COLO668 (cell line): ENCODE results near the gene RYR2.

ENCODE experiments used
- DNase-seq: peaks from one replicate; lab custom pipeline; 2025; ENCODE audit not compliant: unreplicated experiment; lab: John Stamatoyannopoulos, UW

Gene RYR2

DNA sequence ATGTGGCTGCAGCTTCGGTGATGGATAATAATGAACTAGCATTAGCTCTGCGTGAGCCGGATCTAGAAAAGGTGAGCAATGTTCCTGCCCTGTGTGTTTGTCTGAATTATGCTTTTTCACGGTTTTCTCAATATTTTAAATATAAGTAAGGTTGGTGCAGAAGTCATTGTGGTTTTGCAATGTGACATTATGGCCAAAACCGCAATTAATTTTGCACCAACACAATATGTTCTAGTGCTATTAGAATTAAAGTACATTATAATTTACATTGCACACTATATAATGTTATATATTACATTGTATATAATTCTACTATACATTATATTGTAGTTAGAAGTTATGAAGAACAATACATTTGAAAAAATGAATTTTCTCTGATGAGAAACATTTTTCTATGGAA, 592.9 kb downstream of the RYR2 start:
- DNase-seq = no peak

GRCh38 chr1:237638555-237638954, 596.6 kb downstream of the RYR2 start:
- DNase-seq = no peak

DNA sequence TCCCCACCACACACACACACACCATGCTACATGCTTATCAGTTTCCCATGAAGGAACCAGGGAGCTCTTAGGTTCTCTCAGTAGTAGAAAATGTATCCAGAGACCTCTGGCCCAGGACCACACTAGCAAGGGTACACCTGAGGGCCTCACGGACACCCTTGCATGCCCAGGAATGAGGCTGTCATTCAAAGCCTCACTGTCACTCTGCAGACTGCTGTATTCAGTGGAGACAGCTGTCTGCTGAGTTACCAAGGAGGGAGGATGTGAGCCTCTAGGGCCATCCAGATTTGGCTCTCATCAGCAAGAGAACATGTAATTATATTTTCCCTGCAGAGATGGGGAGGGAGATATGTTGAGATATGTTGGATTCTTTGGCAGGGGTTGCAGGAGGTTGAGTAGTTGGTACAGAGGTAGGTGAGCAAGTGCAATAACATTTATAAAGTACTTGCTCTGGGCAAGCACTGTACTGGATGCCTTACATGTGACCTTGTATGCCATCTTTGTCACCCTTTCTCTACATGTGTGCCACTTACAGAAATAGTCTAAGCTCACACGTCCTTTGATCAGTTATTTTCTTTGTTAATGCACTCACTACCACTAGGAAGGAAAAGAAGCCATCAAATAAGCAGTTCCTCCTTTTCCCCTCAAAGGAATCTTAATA, 598.2 kb downstream of the RYR2 start:
- no peak for DNase-seq

GRCh38 chr1:237640966-237641365, 599.0 kb downstream of the RYR2 start:
- no peak for DNase-seq

GRCh38 chr1:237650809-237651208, 608.8 kb downstream of the RYR2 start:
- no peak for DNase-seq

GRCh38 chr1:237655778-237656177, 613.8 kb downstream of the RYR2 start:
- DNase-seq = no peak

- DNase-seq = no peak
Observed at GRCh38 chr1:237664348-237664747, 622.4 kb downstream of the RYR2 start.

GRCh38 chr1:237670302-237670701, 628.3 kb downstream of the RYR2 start:
- no peak for DNase-seq

GRCh38 chr1:237671262-237671661, 629.3 kb downstream of the RYR2 start:
- DNase-seq = no peak

DNA sequence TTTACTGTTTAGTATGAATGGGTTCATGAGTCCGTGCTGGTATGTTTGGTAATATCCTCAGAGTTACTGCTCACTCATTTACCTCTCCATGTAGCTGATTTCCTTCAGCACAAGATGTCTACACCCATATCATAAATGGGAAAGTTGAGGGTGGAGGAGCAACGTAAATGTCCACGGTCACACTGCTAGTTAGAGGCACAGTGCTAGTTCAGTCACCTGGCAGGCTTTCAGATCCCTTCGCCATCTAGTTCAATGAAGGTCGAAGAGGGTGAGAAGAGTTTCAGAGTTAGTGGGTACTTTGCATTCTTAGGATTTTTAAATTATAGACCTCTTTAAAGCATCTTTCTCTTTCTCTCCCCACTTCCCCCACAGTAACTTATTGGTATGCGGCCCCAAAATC, 630.0 kb downstream of the RYR2 start:
- no peak for DNase-seq

GRCh38 chr1:237672748-237673147, 630.8 kb downstream of the RYR2 start:
- peak; percentile 14 for DNase-seq

- DNase-seq = no peak
Observed at GRCh38 chr1:237673631-237674030, 631.6 kb downstream of the RYR2 start.

- DNase-seq = peak; percentile 20
Observed at GRCh38 chr1:237677979-237678378, 636.0 kb downstream of the RYR2 start.

GRCh38 chr1:237679687-237680086, 637.7 kb downstream of the RYR2 start:
- DNase-seq = no peak

- no peak for DNase-seq
Observed at GRCh38 chr1:237681210-237681609, 639.2 kb downstream of the RYR2 start.

GRCh38 chr1:237684236-237684635, 642.3 kb downstream of the RYR2 start:
- no peak for DNase-seq

GRCh38 chr1:237685551-237685950, 643.6 kb downstream of the RYR2 start:
- no peak for DNase-seq

DNA sequence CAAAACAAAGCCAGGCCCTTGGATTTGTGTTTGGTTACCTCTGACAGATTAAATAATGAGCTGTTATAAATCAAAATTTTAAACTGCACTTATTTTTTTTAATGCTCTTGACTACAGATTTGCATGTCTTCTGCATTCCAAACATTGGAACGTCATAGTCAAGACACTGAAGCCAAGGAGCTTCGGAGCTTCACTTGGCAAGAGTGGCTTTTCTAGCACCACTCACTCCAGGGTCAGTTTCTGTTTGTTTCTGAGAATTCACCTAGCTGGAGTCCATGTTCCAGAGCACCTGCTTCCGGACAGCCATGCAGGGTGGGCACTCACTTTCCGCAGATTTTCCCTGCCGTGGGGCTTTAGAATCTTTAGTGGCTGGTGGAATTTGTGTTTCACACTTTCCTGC, 645.8 kb downstream of the RYR2 start:
- DNase-seq = no peak

DNA sequence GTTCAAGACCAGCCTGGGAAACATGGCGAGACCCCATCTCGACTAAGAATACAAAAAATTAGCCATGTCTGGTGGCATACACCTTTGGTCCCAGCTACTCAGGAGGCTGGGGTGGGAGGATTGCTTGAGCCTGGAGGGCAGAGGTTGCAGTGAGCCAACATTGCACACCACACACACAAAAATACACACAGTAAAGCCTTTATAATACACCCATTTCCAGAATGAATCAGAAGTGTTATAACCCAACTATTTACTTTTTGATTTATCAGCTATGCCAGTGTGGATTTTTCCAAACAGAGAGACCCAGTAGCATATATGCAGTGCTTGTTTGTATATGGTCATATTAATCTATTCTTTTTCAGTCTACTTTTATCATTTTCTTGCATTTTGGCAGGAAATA, 648.7 kb downstream of the RYR2 start:
- no peak for DNase-seq

DNA sequence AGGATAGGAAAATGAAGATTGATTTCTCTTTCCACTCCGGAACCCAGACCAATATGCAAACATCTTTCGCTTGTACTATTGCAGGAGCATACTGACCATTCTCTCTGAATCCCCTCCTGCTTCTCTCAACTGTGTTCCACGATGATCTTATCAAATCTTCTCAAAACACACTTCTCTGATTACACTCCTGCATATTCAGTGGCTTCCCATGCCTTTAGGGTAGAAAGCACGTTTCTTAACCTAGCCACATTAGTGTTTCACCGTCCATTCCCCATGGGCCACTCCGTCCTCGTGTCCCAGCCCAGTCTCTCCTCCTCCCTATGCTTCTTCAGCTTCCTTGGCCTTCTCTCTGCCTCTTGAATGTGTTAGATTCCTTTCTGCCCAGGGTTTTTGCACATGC, 650.3 kb downstream of the RYR2 start:
- no peak for DNase-seq

DNA sequence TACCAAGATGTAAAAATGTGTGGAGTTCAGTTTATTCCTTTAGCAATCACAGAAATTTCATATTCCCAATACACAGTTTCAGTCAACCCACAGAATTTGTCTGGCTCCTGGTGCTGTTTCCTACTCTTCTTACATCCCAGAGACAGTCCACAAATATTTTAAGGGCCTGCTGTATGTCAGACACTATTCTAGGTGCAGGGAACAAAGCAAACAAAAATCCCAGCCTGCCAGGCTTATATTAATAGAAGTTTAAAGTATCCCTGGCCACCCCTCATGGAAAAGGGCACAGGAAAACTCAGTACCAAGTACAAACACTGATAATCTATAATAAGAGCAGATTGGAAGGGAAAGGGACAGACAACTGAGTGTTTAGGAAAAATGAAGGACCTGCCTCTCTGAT, 653.9 kb downstream of the RYR2 start:
- DNase-seq = no peak

GRCh38 chr1:237700181-237700580, 658.2 kb downstream of the RYR2 start:
- no peak for DNase-seq

GRCh38 chr1:237701534-237701933, 659.5 kb downstream of the RYR2 start:
- DNase-seq = peak; percentile 38
